Activated CD4-positive, alpha-beta T cell treated with anti-CD3 and anti-CD28 coated beads, Interleukin-2, amount 50 U/mL, for 1 hour (primary cell): ENCODE data around the gene SH3BP4.
A peak's percentile ranks its signal among the peaks of the same experiment; 100 is the strongest.

Source experiments
- DNase-seq: peaks from one replicate; pipeline ENCODE4 v3.0.0-alpha.2; 2020

Gene SH3BP4

GRCh38 chr2:234951664-234952269 is at the start of gene SH3BP4:
Gene SH3BP4 (plus strand): TSS chr2:234952017. CDS start chr2:235035003, 82,986 bp downstream.
- DNase-seq, result peak; percentile 4

GRCh38 chr2:234904785-234905184 is 47.0 kb upstream of the SH3BP4 start:
- DNase-seq, result no peak

GRCh38 chr2:234905547-234906265 is 46.1 kb upstream of the SH3BP4 start:
- no peak for DNase-seq

- DNase-seq, result no peak
These were observed 41.6 kb upstream of the SH3BP4 start for GRCh38 chr2:234910186-234910679.

GRCh38 chr2:234911271-234911670 is 40.5 kb upstream of the SH3BP4 start:
- DNase-seq, result no peak

GRCh38 chr2:234912437-234912836 is 39.4 kb upstream of the SH3BP4 start:
- DNase-seq, result no peak

GRCh38 chr2:234913208-234913626 is 38.6 kb upstream of the SH3BP4 start:
- DNase-seq, result no peak

GRCh38 chr2:234914371-234915154 is 37.3 kb upstream of the SH3BP4 start:
- DNase-seq, result no peak

GRCh38 chr2:234916674-234917073 is 35.1 kb upstream of the SH3BP4 start:
- no peak for DNase-seq

- DNase-seq, result no peak
These were observed 34.4 kb upstream of the SH3BP4 start for GRCh38 chr2:234917211-234917975.

- no peak for DNase-seq
These were observed 32.1 kb upstream of the SH3BP4 start for GRCh38 chr2:234919711-234920110.

- no peak for DNase-seq
These were observed 31.0 kb upstream of the SH3BP4 start for GRCh38 chr2:234920836-234921235.

- no peak for DNase-seq
These were observed 22.8 kb upstream of the SH3BP4 start for GRCh38 chr2:234929002-234929401.

GRCh38 chr2:234930397-234930796 is 21.4 kb upstream of the SH3BP4 start:
- DNase-seq, result no peak

GRCh38 chr2:234931371-234931770 is 20.4 kb upstream of the SH3BP4 start:
- DNase-seq, result no peak

GRCh38 chr2:234932591-234933168 is 19.1 kb upstream of the SH3BP4 start:
- DNase-seq, result no peak

- no peak for DNase-seq
These were observed 16.5 kb upstream of the SH3BP4 start for GRCh38 chr2:234935311-234935710.

- DNase-seq, result no peak
These were observed 12.2 kb upstream of the SH3BP4 start for GRCh38 chr2:234939576-234939975.

GRCh38 chr2:234939996-234940395 is 11.8 kb upstream of the SH3BP4 start:
- no peak for DNase-seq

GRCh38 chr2:234940527-234940926 is 11.3 kb upstream of the SH3BP4 start:
- DNase-seq, result no peak

- DNase-seq, result no peak
These were observed 6.4 kb upstream of the SH3BP4 start for GRCh38 chr2:234945339-234945873.

GRCh38 chr2:234947556-234947955 is 4.3 kb upstream of the SH3BP4 start:
- no peak for DNase-seq
